CD4-positive, alpha-beta T cell (primary cell): Measurements from ENCODE around the gene GDPD5. TPM values are rescaled to one million over a fixed set of nuclear protein-coding genes. Genes with fewer than 3 reads are reported as not detected.

ENCODE experiments used
- ATAC-seq: fragments of 200-7000 bp; cut with Tn5 transposase; one replicate; pipeline ENCODE4 v1.10.0; 2022; ENCODE audit warnings: mild to moderate bottlenecking; ENCODE audit not compliant: poor library complexity
- CTCF ChIA-PET: fragments of 350-600 bp; sonication (Branson Sonifier 250); formaldehyde crosslinking; loops from one replicate; lab custom pipeline; 2021; ENCODE audit warnings: antibody characterized with exemption, inconsistent platforms; lab: Charles Lee
- POLR2A ChIA-PET: fragments of 350-600 bp; sonication (Branson Sonifier 250); formaldehyde crosslinking; loops from one replicate; lab custom pipeline; 2021; ENCODE audit warnings: antibody characterized with exemption, inconsistent platforms; lab: Charles Lee
- DNase-seq, 14 experiments: peaks; one replicate each; pipeline ENCODE4 v3.0.0-alpha.2; 2013 to 2020; ENCODE audit warnings: mixed read lengths in 2 of 14
- H3K27ac ChIP-seq, 2 donors: one replicate each; pipeline versions ENCODE4 v1.5.1 to v1.7.0; 2013; ENCODE audit warnings: low read length in 2 of 2, low read depth in 1 of 2, mild to moderate bottlenecking in 1 of 2
- H3K27me3 ChIP-seq, 2 experiments: 1 replicate in 1 of 2; 2 replicates in 1 of 2; pipeline versions ENCODE4 v1.6.1 to v1.7.0; 2013; ENCODE audit warnings: low read length in 2 of 2, control low read depth in 1 of 2, mild to moderate bottlenecking in 1 of 2, moderate library complexity in 1 of 2; ENCODE audit not compliant: insufficient read depth in 2 of 2, control insufficient read depth in 1 of 2
- H3K36me3 ChIP-seq: one replicate; pipeline ENCODE4 v1.6.1; 2013; ENCODE audit warnings: low read length, control low read depth; ENCODE audit not compliant: insufficient read depth
- H3K4me1 ChIP-seq: one replicate; pipeline ENCODE4 v1.6.1; 2013; ENCODE audit warnings: low read length, control low read depth; ENCODE audit not compliant: insufficient read depth
- H3K4me3 ChIP-seq: one replicate; pipeline ENCODE4 v1.5.1; 2013; ENCODE audit warnings: mild to moderate bottlenecking, low read length, moderate library complexity
- H3K9me3 ChIP-seq, 2 experiments: 1 replicate in 1 of 2; 2 replicates in 1 of 2; pipeline versions ENCODE4 v1.6.1 to v1.7.0; 2013; ENCODE audit warnings: low read length in 2 of 2, mild to moderate bottlenecking in 2 of 2, control low read depth in 1 of 2, moderate library complexity in 1 of 2; ENCODE audit not compliant: control insufficient read depth in 1 of 2, insufficient read depth in 1 of 2
- H3K27ac Mint-ChIP-seq: one replicate; pipeline ENCODE4 v1.8.0; 2020; ENCODE audit warnings: mixed read lengths
- H3K27me3 Mint-ChIP-seq: one replicate; pipeline ENCODE4 v1.8.0; 2021; ENCODE audit warnings: mixed read lengths
- H3K36me3 Mint-ChIP-seq: one replicate; pipeline ENCODE4 v1.8.0; 2021; ENCODE audit warnings: low read depth, mixed read lengths
- H3K4me1 Mint-ChIP-seq: one replicate; pipeline ENCODE4 v1.8.0; 2021; ENCODE audit warnings: low read depth, mixed read lengths
- H3K4me3 Mint-ChIP-seq: one replicate; pipeline ENCODE4 v1.8.0; 2020; ENCODE audit warnings: mild to moderate bottlenecking, mixed read lengths
- H3K9me3 Mint-ChIP-seq: one replicate; pipeline ENCODE4 v1.8.0; 2020; ENCODE audit warnings: mixed read lengths
- intact Hi-C, 2 experiments: fragments of 100-400 bp; cut with DNase I in 1 of 2; cut with micrococcal nuclease in 1 of 2; formaldehyde crosslinking; loops; one replicate each; pipeline versions ENCODE4 v1.15.1 to v1.9.0; 2023 to 2025; cut with DNase I, micrococcal nuclease
- total RNA-seq, 174 experiments: library from RNA in 2 of 174; stranded (reverse) in 2 of 174; gene quantifications; one replicate each; pipeline ENCODE4 v1.2.3 and lab custom pipeline; 2021 to 2026
- TF ChIP-seq, protein P1 (sequence below): fragments of 200-600 bp; IDR thresholded peaks from one replicate; pipeline ENCODE4 v1.8.0; 2022; ENCODE audit warnings: antibody characterized with exemption, mild to moderate bottlenecking

The GDPD5 gene
- total RNA-seq, 2 experiments from 2014 or later = 91.6 to 101 TPM

DNA sequence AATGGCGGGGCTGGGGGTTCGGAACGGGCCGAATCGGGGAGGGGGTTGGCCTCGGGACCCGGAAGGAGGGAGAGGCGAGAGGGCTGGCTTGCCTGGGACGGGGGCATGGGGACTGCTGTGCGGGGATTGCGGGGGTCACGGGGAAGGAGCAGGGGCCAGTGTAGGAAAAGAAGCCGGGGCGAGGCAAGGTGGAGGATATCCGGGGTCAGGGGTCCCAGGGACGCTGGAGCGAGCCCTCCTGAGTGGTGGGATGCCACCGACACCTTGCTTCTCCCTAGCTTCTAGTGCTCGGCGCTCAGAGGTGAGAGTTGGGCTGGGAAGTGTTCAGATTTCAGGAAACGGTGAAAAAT is 426 bp upstream of the GDPD5 start:
- H3K4me3 Mint-ChIP-seq = peak overlapping the region; percentile 94
- no peaks in the 10 kb centered on the region for H3K36me3 ChIP-seq
- TF ChIP-seq, protein P1, sequence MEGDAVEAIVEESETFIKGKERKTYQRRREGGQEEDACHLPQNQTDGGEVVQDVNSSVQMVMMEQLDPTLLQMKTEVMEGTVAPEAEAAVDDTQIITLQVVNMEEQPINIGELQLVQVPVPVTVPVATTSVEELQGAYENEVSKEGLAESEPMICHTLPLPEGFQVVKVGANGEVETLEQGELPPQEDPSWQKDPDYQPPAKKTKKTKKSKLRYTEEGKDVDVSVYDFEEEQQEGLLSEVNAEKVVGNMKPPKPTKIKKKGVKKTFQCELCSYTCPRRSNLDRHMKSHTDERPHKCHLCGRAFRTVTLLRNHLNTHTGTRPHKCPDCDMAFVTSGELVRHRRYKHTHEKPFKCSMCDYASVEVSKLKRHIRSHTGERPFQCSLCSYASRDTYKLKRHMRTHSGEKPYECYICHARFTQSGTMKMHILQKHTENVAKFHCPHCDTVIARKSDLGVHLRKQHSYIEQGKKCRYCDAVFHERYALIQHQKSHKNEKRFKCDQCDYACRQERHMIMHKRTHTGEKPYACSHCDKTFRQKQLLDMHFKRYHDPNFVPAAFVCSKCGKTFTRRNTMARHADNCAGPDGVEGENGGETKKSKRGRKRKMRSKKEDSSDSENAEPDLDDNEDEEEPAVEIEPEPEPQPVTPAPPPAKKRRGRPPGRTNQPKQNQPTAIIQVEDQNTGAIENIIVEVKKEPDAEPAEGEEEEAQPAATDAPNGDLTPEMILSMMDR = no peak
- DNase-seq (no peak), ATAC-seq (no peak)
- H3K27ac Mint-ChIP-seq = peak overlapping the region; percentile 76
- peaks cover 60% of the 10 kb centered on the region for H3K4me1 Mint-ChIP-seq
- ChIA-PET POLR2A (interaction anchor here (0.9 to 1.8 kb wide), 10 partner anchors 18 to 251 kb away, joined by 3 to 13 read pairs (median 5); partner anchors contain the start of gene SERPINH1), CTCF (interaction anchor here (1.0 to 1.4 kb wide), 5 partner anchors 24 to 127 kb away, joined by 3 to 7 read pairs (median 4); partner anchors contain the start of gene RPS3)
- intact Hi-C loops = loop anchor here (2.0 to 5.0 kb wide), 4 partner anchors 17 to 249 kb away; partner anchors contain the start of gene RPS3 (in 1 of the 2)
- H3K9me3 ChIP-seq = no peaks in the 10 kb centered on the region
- H3K27me3 ChIP-seq = no peaks in the 10 kb centered on the region
- H3K27me3 Mint-ChIP-seq = no peaks in the 10 kb centered on the region
- H3K4me1 ChIP-seq = peaks cover 43% of the 10 kb centered on the region
- H3K36me3 Mint-ChIP-seq = no peaks in the 10 kb centered on the region
- no peaks in the 10 kb centered on the region for H3K9me3 Mint-ChIP-seq
- H3K4me3 ChIP-seq = peak overlapping the region; percentile 78
- no peak overlapping the region for H3K27ac ChIP-seq

DNA sequence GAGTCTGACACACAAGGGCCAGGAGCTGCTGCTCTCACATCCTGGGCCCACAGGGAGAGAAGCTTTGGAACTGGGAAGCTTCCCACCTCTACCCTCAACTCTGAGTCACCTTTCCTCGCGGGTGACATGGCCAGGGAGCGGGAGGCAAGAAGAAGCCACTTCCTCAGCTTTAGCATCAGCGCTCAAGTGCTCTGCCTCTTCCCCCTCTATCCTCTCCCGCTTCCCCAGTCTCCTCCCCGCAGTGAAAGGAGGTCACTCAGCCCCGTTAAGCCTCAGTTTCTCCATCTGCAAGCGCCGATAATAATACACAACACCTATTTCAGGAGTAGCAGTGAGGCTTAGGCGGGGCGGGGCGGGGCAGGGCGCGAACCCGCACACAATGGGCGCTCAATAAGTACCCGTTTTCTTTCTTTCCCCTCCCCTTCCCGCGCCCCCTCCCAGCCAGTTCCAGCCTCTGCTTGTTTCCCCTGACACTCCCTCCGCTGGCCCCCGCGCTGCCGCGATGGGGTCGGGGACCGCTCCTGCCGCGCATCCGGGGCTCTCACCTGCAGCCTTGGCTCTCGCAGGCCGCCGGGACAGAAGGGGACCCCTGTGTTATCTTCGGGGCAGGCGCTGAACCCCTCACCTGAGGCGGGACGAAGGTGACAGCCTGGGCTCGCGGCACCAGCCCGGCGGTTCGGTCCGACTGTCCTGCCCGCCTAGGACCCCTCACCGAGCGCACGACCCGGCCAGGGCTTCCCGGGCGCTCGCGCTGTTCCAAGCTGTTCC is 892 bp downstream of the GDPD5 start:
- Mint-ChIP-seq H3K27ac (peak overlapping the region; percentile 80), H3K9me3 (no peaks in the 10 kb centered on the region)
- no peak for ATAC-seq

More for the DNA sequence above, 892 bp downstream of the GDPD5 start:
- H3K9me3 ChIP-seq = no peaks in the 10 kb centered on the region
- no peaks in the 10 kb centered on the region for H3K27me3 ChIP-seq
- ChIA-PET CTCF (interaction anchor here (0.5 to 1.1 kb wide), 9 partner anchors 12 to 276 kb away, joined by 3 to 7 read pairs (median 3); partner anchors contain the start of gene RPS3), POLR2A (interaction anchor here (0.8 to 1.8 kb wide), 12 partner anchors 15 to 1032 kb away, joined by 3 to 13 read pairs (median 4); partner anchors contain the start of gene SERPINH1)
- Mint-ChIP-seq H3K4me3 (peak overlapping the region; percentile 92), H3K36me3 (no peaks in the 10 kb centered on the region), H3K4me1 (peaks cover 55% of the 10 kb centered on the region), H3K27me3 (no peaks in the 10 kb centered on the region)
- intact Hi-C loops = loop anchor here (1.0 to 5.0 kb wide), 3 partner anchors 33 to 248 kb away; no protein-coding TSS in a partner anchor
- peak in 11 of 14 experiments; percentile 13 to 59 (median 29) for DNase-seq
- H3K4me3 ChIP-seq = peak overlapping the region; percentile 78
- peaks cover 48% of the 10 kb centered on the region for H3K4me1 ChIP-seq
- no peaks in the 10 kb centered on the region for H3K36me3 ChIP-seq
- no peak overlapping the region for H3K27ac ChIP-seq
- TF ChIP-seq, protein P1 = no peak
